Measurements from ENCODE around the gene SYT7.
A peak's percentile ranks its signal among the peaks of the same experiment; 100 is the strongest.

SYT7 gene

GRCh38 chr11:61536676-61537270 lies 44.1 kb downstream of the SYT7 start:
- no peak for DNase-seq

DNA sequence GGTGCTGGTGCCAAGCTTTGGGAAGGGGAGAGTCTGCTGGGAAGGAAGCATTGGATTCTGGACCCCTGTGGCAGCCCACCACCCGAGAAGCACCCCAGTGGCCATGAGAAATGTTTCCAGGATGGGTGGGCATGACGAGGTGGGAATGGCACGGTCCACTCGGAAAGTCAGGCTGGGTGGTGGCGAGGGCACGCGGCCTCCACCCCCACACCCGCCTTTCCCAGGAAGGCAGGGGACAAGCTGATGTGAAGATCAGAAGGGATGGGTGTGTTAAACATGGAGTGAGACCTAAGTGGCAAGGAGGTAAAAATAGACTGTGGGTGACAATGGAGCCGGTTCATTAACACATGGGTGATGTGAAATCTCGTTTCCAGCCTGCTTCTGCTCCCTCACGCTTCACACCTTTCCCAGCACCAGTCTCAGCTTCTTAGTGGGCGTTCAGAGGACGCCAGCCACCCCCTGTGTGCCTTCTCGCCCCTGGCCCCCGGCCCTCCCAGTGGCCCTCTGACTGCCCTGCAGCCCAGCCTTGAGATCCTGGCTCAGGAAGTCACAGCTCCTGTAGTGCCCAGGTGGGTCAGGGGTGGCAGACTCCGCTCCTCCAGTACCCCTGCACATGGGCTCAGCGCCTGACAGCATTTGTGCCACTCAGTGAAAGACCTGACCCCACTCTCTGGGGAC lies 44.7 kb downstream of the SYT7 start:
- DNase-seq, result no peak

DNA sequence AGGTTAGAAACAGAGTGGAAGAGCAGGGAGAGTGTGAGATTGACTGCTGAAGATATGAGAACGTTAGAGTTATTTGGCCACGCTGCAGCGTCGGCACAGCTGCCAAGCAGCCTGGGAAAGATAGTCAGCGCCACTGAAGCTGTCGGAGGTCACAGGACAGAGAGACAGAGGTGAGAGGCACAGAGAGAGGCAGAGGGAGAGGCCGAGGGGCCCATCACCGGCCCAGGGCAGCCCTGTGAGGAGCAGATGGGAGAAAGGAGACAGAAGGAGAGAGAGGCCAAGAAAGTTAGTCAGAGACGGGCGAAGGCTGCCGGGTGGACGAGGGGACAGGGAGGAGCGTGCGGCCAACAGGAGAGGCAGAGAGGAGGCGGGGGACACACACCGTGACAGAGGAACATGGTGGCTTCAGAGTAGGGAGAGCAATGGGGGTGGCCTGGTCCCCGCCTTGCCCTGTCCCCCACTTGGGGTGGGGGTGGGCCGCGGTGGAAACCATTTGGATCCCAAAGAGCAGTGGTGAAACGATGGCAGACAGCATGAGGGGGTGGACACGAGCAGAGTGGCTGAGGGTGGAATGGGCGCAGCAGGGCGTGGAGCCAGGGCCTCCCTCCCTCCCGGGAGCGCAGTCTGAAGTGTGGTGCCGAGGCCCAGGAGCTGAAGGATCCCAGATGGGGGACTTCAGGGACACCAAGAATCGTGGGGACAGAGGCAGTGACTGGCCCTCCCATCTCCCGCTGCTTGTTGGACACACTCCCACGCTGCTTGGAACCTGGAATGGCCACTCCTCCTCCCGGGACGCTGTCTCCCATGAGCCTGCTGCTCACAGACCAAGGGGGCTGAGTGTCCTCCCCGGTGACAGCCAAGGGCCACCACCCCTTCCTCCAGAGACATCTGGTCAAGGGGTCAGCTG lies 45.7 kb downstream of the SYT7 start:
- DNase-seq, result no peak

DNA sequence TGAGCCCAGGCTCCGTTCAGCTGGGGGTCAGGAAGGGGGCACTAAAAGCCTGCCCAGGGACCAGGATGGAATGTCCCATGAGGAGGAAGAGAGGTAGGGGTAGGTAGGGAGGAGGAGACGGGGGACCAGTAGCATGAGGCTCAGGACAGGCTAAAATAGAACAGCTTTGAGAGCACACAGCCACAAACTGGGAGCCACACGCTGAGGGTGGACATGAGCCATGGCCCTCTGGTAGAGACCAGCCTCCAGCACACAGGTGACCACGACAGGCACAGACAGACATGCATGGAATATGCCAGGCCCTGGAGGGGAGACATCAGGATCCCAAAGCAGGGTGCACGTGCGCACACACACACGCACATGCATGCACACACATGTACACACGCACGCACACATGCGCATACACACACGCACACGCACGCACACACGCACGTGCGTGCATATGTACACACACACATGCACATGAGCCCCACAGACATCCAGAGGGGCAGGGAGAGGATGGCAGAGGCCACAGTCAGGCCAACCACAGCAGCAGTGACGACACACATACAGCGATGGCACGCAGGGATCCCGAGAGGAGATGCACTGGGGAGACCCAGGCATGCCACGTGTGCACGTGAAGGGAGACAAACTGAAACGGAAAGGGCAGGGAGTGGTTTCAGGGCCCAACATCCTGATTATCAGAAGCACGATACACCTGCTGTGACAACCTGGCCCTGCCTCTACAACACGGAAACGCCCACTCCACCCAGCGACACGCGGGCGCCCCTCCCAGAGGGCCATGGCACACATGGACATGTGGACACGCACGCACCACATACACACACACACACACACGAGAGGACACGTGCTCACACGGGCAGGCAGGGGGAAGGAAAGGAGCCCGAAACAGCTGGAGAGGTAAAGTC lies 46.6 kb downstream of the SYT7 start:
- no peak for DNase-seq

- no peak for DNase-seq
These were observed 47.5 kb downstream of the SYT7 start for GRCh38 chr11:61533401-61533800.

DNA sequence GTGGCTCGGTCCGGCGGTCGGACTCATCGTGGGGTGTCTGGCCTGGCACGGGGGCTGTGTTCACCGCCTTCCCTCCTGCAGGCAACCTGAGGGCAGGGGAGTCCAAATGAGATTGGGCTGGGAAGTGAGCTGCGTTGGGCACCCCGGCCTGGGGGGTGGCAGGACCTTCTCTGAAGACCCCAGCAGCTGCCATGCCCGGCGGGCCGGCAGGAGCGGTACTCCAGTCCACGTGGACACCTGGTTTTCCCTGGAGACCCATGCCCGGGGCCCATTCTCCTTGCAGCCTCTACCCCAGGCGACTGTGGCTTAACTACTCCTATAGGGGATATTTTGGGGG lies 47.9 kb downstream of the SYT7 start:
- DNase-seq, result no peak

- peak; percentile 23 for DNase-seq
These were observed 48.5 kb downstream of the SYT7 start for GRCh38 chr11:61532134-61533038.

- DNase-seq, result no peak
These were observed 49.8 kb downstream of the SYT7 start for GRCh38 chr11:61531044-61531443.

DNA sequence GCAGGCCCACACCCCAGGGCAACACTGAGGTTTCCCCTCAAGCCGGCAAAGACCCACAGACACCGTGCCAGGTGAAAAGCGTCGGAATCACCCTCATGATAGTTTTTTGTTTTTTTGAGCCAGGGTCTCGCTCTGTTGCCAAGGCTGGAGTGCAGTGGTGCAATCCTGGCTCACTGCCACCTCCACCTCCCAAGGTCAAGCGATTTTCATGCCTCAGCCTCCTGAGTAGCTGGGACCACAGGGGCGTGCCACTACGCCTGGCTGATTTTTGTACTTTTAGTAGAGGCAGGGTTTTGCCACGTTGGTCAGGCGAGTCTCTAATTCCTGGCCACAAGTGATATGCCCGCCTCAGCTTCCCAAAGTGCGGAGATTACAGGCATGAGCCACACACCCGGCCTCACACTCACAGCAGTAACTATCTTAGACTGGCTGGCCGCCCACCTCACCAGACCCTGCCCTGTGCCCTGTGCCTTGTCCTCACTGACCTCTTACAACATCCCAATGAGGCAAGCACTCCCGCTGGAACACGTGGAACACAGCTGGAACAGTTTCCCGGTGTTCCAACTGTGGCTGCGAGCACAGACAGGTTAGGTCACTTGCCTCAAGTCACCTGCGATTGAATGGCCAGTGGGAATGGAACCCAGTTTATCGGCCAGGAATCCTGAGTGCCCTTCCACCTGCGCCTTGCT lies 51.2 kb downstream of the SYT7 start:
- DNase-seq, result no peak

GRCh38 chr11:61528114-61528513 lies 52.8 kb downstream of the SYT7 start:
- DNase-seq, result no peak

DNA sequence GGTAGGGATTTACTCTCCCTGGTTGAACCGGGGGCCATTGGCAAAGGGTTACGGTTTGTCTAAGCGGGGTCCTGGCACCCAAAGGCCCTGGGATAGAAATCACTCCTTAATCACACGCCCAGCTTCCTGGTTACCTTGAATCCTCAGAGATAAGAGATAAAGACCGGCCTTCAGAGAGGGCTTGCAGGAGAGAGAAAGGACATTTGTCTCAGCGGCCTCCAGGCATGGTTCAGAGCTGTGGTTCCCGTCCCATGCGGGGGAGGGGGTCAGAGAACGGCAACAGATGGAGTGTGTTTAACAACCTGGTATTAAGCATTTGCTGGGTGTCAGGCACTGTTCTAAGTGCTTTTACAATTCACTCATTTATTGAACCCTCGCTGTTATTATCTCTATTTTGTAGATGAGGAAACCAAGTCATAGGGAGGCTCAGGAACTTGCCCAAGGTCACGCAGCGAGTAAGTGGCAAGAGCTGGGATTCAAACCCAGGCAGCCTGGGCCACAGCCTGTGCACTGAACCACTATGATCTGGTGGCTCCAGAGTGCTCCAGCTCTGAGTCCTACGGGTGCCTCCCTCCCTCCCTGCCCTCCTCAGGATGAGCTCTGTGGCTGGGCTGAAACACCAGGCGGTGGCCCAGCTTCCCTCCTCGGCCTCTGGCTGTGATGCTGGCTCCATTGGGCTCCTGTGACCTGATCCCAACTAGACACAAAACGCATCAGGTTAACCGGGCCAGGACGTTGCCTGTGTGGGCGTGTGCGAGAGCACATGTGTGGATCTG lies 53.7 kb downstream of the SYT7 start:
- DNase-seq, result no peak

- no peak for DNase-seq
These were observed 54.6 kb downstream of the SYT7 start for GRCh38 chr11:61526229-61526628.

GRCh38 chr11:61524963-61525587 lies 55.8 kb downstream of the SYT7 start:
- DNase-seq, result no peak

GRCh38 chr11:61524446-61524845 lies 56.4 kb downstream of the SYT7 start:
- no peak for DNase-seq

DNA sequence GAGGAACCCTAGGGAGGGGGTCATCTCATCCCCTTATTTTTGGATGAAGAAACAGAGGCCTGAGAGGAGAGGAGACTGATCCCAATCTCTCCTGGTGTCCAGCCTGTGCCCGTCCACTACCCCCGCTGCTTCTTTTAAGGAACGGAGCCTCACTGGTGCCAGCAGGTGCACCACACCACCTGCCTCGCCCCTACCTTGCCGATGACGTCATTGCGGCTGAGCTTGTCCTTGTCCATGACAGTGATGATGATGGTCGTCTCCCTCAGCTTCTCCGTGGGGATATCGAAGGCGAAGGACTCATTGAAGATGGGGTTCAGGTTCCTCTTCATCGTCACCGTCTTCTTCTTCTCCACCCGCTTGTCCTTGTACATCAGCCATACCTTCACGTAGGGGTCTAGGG lies 58.0 kb downstream of the SYT7 start:
- DNase-seq, result no peak

DNA sequence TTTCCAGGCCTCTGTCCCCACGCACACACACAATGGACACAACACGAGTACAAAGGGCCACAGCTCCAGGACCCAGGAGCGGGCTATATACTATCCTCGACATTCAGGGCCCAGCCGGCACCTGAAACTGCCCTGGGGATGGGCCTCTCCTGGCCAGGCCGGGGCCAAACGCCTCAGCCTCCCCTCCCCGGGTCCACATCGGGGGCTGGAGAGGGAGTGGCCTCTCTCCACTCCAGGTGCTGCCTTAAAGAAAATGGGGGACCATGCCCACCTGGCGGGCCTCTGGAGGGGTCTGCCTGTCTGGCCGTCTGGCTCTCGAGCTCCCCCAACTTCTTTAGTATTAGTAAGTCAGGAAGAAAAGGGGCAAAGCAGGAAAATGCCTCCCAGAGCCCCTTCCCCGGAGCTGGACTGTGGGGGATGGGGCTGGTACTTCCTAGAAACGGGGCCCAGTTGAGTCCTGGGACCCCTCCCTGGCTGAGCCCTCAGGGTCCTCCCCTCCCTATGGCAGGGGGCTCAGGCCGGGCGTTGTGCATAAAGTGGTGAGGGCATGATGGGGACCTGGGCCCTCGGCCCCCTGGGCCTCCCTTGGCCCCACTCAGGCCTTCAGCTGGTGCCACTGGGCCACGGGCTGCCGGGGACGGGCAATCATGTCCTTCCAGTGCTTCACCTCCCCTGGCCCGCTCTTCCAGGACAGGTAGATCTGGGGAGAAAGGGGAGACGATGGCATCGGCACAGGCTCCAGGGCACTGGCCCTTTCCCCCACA lies 62.7 kb downstream of the SYT7 start:
- DNase-seq, result no peak

- peak; percentile 57 for DNase-seq
These were observed 64.0 kb downstream of the SYT7 start for GRCh38 chr11:61516675-61517572.

GRCh38 chr11:61516191-61516590 lies 64.7 kb downstream of the SYT7 start:
- no peak for DNase-seq
